ENCODE data around the gene KCNJ10.

DNA sequence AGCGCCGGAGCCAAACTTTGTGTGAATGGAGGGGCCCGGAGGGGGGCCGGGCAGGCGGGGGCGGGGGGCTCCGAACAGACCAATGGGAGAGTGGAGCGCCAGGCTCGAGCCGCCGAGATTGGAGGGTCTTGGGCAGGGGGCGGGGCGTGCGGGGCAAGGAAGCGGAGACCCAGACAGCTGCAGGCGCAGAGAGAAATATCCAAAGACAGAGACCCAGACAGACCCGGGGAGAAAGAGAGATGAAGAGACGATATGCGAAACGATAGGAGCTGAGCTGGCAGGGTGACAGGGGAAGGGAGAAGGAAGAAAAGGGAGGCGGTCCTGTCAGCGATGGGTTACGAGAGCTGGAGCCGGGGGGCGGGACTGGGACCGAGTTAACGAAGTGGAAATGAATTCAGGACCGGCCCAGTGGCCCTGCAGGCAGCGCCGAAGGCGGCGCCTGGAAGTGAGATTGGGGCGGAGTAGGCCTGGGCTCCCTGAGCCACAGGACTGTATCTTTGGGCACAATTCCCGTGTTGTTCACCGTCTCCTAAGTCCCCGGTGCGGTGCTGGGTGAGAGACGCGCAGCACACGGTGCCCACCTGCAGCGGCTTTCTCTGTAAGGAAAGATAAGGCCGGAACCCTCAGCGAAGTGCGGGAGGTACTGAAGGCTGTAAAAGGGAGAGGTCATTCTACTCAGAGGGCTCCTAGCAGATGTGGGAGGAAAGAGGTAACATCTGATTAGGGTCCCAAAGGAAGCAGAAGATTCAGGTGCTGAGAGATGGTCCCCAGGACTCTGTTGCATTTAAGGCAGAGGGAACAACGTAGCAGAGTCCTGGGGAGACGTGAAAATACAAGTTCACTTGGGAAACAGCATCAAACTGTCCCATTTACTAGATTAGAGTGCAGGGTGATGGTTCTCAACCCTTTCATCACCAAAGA lies 543 bp upstream of the KCNJ10 start:
- TF ChIP-seq, protein P1, sequence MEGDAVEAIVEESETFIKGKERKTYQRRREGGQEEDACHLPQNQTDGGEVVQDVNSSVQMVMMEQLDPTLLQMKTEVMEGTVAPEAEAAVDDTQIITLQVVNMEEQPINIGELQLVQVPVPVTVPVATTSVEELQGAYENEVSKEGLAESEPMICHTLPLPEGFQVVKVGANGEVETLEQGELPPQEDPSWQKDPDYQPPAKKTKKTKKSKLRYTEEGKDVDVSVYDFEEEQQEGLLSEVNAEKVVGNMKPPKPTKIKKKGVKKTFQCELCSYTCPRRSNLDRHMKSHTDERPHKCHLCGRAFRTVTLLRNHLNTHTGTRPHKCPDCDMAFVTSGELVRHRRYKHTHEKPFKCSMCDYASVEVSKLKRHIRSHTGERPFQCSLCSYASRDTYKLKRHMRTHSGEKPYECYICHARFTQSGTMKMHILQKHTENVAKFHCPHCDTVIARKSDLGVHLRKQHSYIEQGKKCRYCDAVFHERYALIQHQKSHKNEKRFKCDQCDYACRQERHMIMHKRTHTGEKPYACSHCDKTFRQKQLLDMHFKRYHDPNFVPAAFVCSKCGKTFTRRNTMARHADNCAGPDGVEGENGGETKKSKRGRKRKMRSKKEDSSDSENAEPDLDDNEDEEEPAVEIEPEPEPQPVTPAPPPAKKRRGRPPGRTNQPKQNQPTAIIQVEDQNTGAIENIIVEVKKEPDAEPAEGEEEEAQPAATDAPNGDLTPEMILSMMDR (IDR thresholded peaks at IDR 0.05; ENCODE audit: insufficient read depth, low read length, poor library complexity, severe bottlenecking), result no peak
- TF ChIP-seq EZH2phosphoT487 (conservative IDR thresholded peaks at IDR 0.05; ENCODE audit: low read length), result no peak
